Renal cortex interstitium (tissue), 11 donors: ENCODE measurements around the gene HMOX1. TPM values are rescaled to one million over a fixed set of nuclear protein-coding genes. Genes with fewer than 3 reads are reported as not detected.
A peak's percentile ranks its signal among the peaks of the same experiment; 100 is the strongest.
"Not testable (repeated sequence)": the region's sequence is repeated elsewhere in the genome, so short reads cannot be mapped to it uniquely, and the experiment has no call there.

Experiments used
- DNase-seq, 11 donors: peaks; one replicate each; pipeline ENCODE4 v3.0.0-alpha.2; 2013; ENCODE audit warnings: low read depth in 9 of 11, low spot score in 4 of 11; ENCODE audit errors: extremely low read depth in 1 of 11
- polyA plus RNA-seq, 3 donors: library from polyadenylated mRNA; unstranded; fragments of 120-200 nt; gene quantifications; one replicate each; pipeline ENCODE4 v1.2.1, GENCODE V29; 2013; ENCODE audit not compliant: insufficient read length in 3 of 3

The HMOX1 gene
- polyA plus RNA-seq, 3 donors = 41.4 to 49.6 (median 41.8) TPM

- DNase-seq = no peak
Measured at GRCh38 chr22:35418731-35419130, 37.8 kb downstream of the HMOX1 start.

GRCh38 chr22:35419756-35420155 is 38.9 kb downstream of the HMOX1 start:
- DNase-seq = no peak

- no peak for DNase-seq
Measured at GRCh38 chr22:35421121-35421520, 40.2 kb downstream of the HMOX1 start.

GRCh38 chr22:35422145-35422544 is 41.2 kb downstream of the HMOX1 start:
- DNase-seq = no peak

GRCh38 chr22:35422936-35423335 is 42.0 kb downstream of the HMOX1 start:
- DNase-seq = no peak

- no peak for DNase-seq
Measured at GRCh38 chr22:35424081-35424480, 43.2 kb downstream of the HMOX1 start.

- DNase-seq = no peak
Measured at GRCh38 chr22:35424761-35425160, 43.9 kb downstream of the HMOX1 start.

- no peak for DNase-seq
Measured at GRCh38 chr22:35425546-35425945, 44.6 kb downstream of the HMOX1 start.

- DNase-seq = peak in 2 of 11 donors; percentile 5 to 11
Measured at GRCh38 chr22:35425971-35426800, 45.3 kb downstream of the HMOX1 start.

- peak in 1 of 11 donors; percentile 8 for DNase-seq
Measured at GRCh38 chr22:35426801-35427140, 45.9 kb downstream of the HMOX1 start.

- peak in 10 of 11 donors; percentile 47 to 76 (median 66) for DNase-seq
Measured at GRCh38 chr22:35430897-35431322, 50.0 kb downstream of the HMOX1 start.

GRCh38 chr22:35431483-35432227 is 50.8 kb downstream of the HMOX1 start:
- DNase-seq = no peak

GRCh38 chr22:35432228-35432905 is 51.5 kb downstream of the HMOX1 start:
- DNase-seq = no peak

- no peak for DNase-seq
Measured at GRCh38 chr22:35434061-35434710, 53.3 kb downstream of the HMOX1 start.

- DNase-seq = no peak
Measured at GRCh38 chr22:35435201-35435740, 54.4 kb downstream of the HMOX1 start.

- DNase-seq = no peak
Measured at GRCh38 chr22:35436421-35436820, 55.5 kb downstream of the HMOX1 start.

GRCh38 chr22:35437049-35437448 is 56.2 kb downstream of the HMOX1 start:
- no peak for DNase-seq

- DNase-seq = not testable (repeated sequence)
Measured at GRCh38 chr22:35438673-35439364, 57.9 kb downstream of the HMOX1 start.

GRCh38 chr22:35439365-35439717 is 58.4 kb downstream of the HMOX1 start:
- no peak for DNase-seq
